Measurements from ENCODE around the gene NTNG1. TPM values are rescaled to one million over a fixed set of nuclear protein-coding genes. Genes with fewer than 3 reads are reported as not detected.

The NTNG1 gene
- total and polyA plus RNA-seq, 10 of the 15 experiments (the other 5 are each of a cell fraction or from before 2014, with no cell fraction given): 0.18 to 2.3 (median 1.1) TPM; not detected in 1

DNA sequence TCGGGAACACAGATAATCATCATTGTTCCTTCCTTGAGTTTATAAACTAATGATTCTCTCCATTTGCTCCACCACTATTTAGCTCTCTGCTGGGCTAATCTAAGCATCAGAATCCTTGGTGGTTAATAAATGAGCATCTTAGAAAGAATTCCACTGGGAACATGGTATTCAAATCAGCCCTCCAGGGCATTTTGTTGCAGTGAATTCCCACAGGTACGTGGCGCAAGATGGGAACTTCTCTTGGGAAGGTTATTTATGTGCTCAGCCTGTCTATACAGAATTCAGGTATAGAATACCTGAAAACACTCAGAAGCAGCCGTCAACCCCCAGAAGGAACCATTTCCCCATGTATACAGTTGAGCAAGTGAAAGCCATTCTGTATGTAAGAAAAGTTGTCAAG, 131.5 kb downstream of the NTNG1 start:
- no peak for ATAC-seq
- TF ChIP-seq BHLHE40 (IDR thresholded peaks at IDR 0.05; ENCODE audit: borderline replicate concordance in 1 of 2, low read depth in 2 of 2, low read length in 1 of 2): no peak
- no peak for TF ChIP-seq CREB1 (IDR thresholded peaks at IDR 0.05; ENCODE audit: low read depth)
- no peak for TF ChIP-seq MAX (IDR thresholded peaks at IDR 0.05; ENCODE audit: low read depth, low read length)
- no peak for TF ChIP-seq TCF7 (IDR thresholded peaks at IDR 0.05; ENCODE audit: borderline replicate concordance)
- TF ChIP-seq ZNF24 (IDR thresholded peaks at IDR 0.05): no peak
- TF ChIP-seq, protein P1, sequence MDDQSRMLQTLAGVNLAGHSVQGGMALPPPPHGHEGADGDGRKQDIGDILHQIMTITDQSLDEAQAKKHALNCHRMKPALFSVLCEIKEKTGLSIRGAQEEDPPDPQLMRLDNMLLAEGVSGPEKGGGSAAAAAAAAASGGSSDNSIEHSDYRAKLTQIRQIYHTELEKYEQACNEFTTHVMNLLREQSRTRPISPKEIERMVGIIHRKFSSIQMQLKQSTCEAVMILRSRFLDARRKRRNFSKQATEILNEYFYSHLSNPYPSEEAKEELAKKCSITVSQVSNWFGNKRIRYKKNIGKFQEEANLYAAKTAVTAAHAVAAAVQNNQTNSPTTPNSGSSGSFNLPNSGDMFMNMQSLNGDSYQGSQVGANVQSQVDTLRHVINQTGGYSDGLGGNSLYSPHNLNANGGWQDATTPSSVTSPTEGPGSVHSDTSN (IDR thresholded peaks at IDR 0.05; ENCODE audit: insufficient replicate concordance, low read depth, low read length): no peak
- TF ChIP-seq MEF2B (IDR thresholded peaks at IDR 0.05; ENCODE audit: partially characterized antibody, poor library complexity, severe bottlenecking): no peak
- no peak for TF ChIP-seq POLR2A (IDR thresholded peaks at IDR 0.05; ENCODE audit: low read depth, low read length)
- TF ChIP-seq, protein P2, sequence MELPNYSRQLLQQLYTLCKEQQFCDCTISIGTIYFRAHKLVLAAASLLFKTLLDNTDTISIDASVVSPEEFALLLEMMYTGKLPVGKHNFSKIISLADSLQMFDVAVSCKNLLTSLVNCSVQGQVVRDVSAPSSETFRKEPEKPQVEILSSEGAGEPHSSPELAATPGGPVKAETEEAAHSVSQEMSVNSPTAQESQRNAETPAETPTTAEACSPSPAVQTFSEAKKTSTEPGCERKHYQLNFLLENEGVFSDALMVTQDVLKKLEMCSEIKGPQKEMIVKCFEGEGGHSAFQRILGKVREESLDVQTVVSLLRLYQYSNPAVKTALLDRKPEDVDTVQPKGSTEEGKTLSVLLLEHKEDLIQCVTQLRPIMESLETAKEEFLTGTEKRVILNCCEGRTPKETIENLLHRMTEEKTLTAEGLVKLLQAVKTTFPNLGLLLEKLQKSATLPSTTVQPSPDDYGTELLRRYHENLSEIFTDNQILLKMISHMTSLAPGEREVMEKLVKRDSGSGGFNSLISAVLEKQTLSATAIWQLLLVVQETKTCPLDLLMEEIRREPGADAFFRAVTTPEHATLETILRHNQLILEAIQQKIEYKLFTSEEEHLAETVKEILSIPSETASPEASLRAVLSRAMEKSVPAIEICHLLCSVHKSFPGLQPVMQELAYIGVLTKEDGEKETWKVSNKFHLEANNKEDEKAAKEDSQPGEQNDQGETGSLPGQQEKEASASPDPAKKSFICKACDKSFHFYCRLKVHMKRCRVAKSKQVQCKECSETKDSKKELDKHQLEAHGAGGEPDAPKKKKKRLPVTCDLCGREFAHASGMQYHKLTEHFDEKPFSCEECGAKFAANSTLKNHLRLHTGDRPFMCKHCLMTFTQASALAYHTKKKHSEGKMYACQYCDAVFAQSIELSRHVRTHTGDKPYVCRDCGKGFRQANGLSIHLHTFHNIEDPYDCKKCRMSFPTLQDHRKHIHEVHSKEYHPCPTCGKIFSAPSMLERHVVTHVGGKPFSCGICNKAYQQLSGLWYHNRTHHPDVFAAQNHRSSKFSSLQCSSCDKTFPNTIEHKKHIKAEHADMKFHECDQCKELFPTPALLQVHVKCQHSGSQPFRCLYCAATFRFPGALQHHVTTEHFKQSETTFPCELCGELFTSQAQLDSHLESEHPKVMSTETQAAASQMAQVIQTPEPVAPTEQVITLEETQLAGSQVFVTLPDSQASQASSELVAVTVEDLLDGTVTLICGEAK (IDR thresholded peaks at IDR 0.05; ENCODE audit: borderline replicate concordance): no peak
- DNase-seq (ENCODE audit: low read depth, low spot score): no peak
- no peak overlapping the region for H3K9ac ChIP-seq (ENCODE audit: control insufficient read depth, insufficient read depth, low read length)
- no peaks in the 10 kb centered on the region for H3K36me3 ChIP-seq (ENCODE audit: control insufficient read depth in 2 of 2, insufficient read depth in 2 of 2, low read length in 1 of 2)
- H3K4me2 ChIP-seq (ENCODE audit: control insufficient read depth, insufficient read depth): no peak overlapping the region
- WGBS (ENCODE audit: insufficient coverage, insufficient replicate concordance, low lambda C conversion rate, missing lambda C conversion rate): 61% methylated on average over 4 of the region's 4 CpGs
- in situ Hi-C loops (cut with MboI): no loop called here
- H3K27me3 ChIP-seq (replicated peaks in 1 of 2; ENCODE audit: control insufficient read depth in 2 of 2, insufficient read depth in 2 of 2, low read length in 1 of 2): no peaks in the 10 kb centered on the region
- ChIA-PET RAD21 (ENCODE audit: unreplicated experiment) (no interaction called here), CTCF (interaction anchor here (1.2 to 9.2 kb wide), 3 partner anchors 15 to 256 kb away, joined by 3 to 124 read pairs (median 3); no protein-coding TSS in a partner anchor), SMC1A (ENCODE audit: uncharacterized antibody, unreplicated experiment) (interaction anchor here (0.7 to 9.6 kb wide), 3 partner anchors 14 to 256 kb away, joined by 3 to 98 read pairs (median 5); no protein-coding TSS in a partner anchor), POLR2A (no interaction called here)
- no peaks in the 10 kb centered on the region for H3K9me3 ChIP-seq (replicated peaks; ENCODE audit: control insufficient read depth, insufficient read depth, low read length)
- H3K4me1 ChIP-seq (ENCODE audit: control insufficient read depth, insufficient read depth, low read length): no peaks in the 10 kb centered on the region
- H3K4me3 ChIP-seq: no peak overlapping the region
- no peaks in the 10 kb centered on the region for H4K20me1 ChIP-seq (ENCODE audit: control insufficient read depth, insufficient read depth)
- H2AFZ ChIP-seq (ENCODE audit: control insufficient read depth, low read depth, low read length): no peak overlapping the region
- no TSS peak for BruUV-seq (replicated peaks)
- H3K79me2 ChIP-seq (ENCODE audit: control insufficient read depth, insufficient read depth, low read length): no peaks in the 10 kb centered on the region
- no peak for FAIRE-seq
- H3K27ac ChIP-seq (ENCODE audit: control insufficient read depth, insufficient read depth): no peak overlapping the region
- intact Hi-C loops (cut with micrococcal nuclease; ENCODE audit: unreplicated experiment): loop anchor here (10.0 kb wide), 1 partner anchor 852 kb away; no protein-coding TSS in a partner anchor
